ENCODE measurements around the gene COMT.

Gene COMT

DNA sequence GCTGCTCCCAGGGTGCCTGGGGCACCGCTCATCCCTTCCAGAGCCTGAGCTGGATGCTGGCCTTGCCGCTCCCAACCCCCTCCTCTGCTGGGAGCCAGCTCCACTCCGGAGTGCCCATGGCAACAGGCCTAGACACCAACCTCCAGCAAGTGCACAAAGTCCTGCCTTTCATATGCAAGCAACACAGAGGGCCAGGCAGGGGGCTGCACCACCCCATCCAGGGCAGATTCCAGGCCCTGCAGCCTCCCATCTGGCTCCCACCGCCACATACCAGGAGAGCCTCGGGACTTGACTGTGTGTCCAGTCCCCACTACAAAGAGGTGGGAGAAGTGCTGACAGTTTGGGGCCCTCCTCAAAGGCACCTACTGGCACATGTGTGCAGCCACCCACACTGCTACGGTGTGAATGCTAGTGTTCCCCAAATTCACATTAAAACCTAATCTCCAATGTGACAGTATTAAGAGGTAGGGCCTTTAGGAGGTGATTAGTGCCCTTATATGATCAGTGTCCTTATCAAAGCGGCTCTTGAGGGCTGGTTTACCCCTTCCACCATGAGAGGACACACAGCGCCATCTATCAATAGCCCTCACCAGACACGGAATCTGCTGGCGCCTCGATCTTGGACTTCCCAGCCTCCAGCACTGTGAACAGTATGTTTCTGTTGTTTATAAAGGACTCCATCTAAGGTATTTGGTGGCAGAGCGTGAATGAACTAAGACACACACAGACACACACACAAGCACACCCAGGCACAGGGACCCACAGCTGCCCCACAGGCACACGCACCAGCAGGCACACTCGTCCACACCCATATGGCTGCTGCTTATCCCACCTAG is 58.9 kb downstream of the COMT start:
- no peak overlapping the region for H3K4me3 ChIP-seq (ENCODE audit: low read depth, low read length)
- DNase-seq (ENCODE audit: low read depth) = no peak
- TF ChIP-seq, protein P1, sequence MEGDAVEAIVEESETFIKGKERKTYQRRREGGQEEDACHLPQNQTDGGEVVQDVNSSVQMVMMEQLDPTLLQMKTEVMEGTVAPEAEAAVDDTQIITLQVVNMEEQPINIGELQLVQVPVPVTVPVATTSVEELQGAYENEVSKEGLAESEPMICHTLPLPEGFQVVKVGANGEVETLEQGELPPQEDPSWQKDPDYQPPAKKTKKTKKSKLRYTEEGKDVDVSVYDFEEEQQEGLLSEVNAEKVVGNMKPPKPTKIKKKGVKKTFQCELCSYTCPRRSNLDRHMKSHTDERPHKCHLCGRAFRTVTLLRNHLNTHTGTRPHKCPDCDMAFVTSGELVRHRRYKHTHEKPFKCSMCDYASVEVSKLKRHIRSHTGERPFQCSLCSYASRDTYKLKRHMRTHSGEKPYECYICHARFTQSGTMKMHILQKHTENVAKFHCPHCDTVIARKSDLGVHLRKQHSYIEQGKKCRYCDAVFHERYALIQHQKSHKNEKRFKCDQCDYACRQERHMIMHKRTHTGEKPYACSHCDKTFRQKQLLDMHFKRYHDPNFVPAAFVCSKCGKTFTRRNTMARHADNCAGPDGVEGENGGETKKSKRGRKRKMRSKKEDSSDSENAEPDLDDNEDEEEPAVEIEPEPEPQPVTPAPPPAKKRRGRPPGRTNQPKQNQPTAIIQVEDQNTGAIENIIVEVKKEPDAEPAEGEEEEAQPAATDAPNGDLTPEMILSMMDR (IDR thresholded peaks at IDR 0.05; ENCODE audit: control insufficient read depth, extremely low read depth, insufficient read depth) = no peak

DNA sequence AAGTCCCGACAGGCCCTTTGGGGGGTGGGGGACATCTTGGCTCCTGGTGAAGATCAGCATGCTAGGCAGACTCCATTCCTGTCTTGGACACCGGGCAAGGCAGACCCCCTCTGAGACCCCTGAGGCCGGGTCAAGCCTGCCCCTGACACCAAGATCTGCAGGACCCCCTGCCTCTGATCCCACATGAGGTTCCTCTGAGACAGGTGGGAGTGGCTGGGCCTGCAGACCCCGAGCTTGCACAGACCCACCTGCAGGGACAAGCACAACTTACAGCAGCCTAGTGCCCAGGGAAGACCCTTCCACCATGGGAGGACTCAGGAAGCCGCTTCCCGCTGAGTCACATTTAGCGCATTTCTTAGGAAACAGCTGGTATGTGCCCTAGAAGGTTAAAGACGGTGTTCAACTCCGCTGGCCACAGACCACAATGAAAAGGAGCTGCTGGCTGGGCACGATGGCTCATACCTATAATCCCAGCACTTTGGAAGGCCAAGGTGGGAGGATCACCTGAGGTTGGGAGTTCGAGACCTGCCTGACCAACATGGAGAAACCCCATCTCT is 59.6 kb downstream of the COMT start:
- TF ChIP-seq, protein P1 (IDR thresholded peaks at IDR 0.05; ENCODE audit: control insufficient read depth, extremely low read depth, insufficient read depth) = no peak
- H3K4me3 ChIP-seq (ENCODE audit: low read depth, low read length) = no peak overlapping the region
- DNase-seq (ENCODE audit: low read depth) = no peak

DNA sequence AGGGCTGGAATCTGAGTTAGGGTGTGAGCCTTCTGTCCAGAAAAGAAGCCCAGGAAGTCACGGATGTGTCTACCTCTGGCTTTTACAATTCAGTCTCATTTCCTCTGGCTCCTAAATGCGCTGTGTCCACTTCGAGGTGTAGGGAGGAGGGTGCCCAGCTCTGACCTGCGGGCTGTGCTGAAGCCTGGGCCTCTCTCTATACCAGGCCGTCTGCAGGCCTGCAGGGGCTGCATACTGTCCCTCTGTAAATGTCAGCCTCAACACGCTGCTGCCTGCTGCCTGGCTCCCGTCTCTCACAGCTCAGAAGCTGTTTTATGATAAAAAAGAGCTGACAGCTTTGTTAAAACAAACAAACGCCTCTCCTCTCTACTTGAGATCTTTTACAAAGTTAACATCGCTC is 60.6 kb downstream of the COMT start:
- DNase-seq (ENCODE audit: low read depth) = no peak
- no peak overlapping the region for H3K4me3 ChIP-seq (ENCODE audit: low read depth, low read length)
- TF ChIP-seq, protein P1 (IDR thresholded peaks at IDR 0.05; ENCODE audit: control insufficient read depth, extremely low read depth, insufficient read depth) = no peak

DNA sequence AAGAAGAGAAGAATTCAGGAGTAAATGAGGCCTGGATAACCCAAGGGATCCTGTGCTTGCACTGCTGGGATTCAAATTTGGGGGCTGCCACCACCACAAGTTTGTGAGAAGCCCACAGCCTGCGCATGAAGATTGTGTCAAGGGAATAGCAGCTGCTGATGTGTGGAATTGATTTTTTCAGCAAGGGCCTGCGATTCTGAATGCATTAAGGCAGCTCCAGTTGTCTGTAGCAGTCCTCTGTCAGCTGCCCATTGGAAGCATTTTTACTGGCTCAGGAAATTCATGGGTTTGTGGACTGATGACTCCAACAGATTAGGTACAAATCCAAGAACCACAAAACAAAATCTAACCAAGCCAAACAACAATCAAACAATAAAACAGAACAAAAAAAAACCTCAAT is 61.1 kb downstream of the COMT start:
- 0 out of 2 replicates have a peak overlapping the region, but pooled peaks have one; percentile 2 for H3K4me3 ChIP-seq (ENCODE audit: low read depth, low read length)
- TF ChIP-seq, protein P1 (IDR thresholded peaks at IDR 0.05; ENCODE audit: control insufficient read depth, extremely low read depth, insufficient read depth) = no peak
- no peak for DNase-seq (ENCODE audit: low read depth)

DNA sequence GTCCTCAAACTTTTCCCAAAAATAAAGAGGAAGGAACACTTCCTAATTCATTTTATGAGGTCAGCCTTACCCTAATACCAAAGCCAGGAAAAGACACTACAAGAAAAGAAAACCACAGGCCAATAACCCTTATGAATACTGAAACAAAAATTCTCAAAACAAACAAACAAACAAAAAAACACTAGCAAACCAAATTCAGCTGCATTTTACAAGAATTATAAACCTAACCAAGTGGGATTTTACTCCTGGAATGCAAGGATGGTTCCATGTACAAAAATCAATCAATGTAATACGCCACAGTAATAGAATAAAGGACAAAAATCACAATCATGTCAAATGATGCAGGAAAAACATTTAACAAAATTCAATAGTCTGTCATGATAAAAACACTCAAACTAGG is 61.7 kb downstream of the COMT start:
- TF ChIP-seq, protein P1 (IDR thresholded peaks at IDR 0.05; ENCODE audit: control insufficient read depth, extremely low read depth, insufficient read depth) = no peak
- no peak for DNase-seq (ENCODE audit: low read depth)
- H3K4me3 ChIP-seq (ENCODE audit: low read depth, low read length) = no peak overlapping the region

DNA sequence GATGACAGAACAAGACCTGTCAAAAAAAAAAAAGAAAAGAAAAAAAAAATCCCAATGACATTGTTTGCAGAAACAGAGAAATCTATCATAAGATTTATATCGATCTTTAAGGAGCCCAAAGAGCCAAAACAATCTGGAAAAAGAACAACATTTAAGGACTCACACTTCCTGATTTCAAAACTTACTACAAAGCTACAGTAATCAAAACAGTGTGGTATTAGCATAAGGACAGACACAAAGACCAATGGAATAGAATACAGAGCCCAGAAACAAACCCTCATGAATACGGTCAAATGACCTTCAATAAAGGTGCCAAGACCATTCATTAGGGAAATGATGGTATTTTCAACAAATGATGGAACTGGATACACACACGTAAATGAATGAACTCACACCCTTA is 62.9 kb downstream of the COMT start:
- no peak overlapping the region for H3K4me3 ChIP-seq (ENCODE audit: low read depth, low read length)
- TF ChIP-seq, protein P1 (IDR thresholded peaks at IDR 0.05; ENCODE audit: control insufficient read depth, extremely low read depth, insufficient read depth) = no peak
- no peak for DNase-seq (ENCODE audit: low read depth)
